HCT116 (cell line): ENCODE data around the gene ZNF91.

Experiments used
- EZH2 ChIP-seq: fragments of 200-600 bp; sonication (generic); IDR thresholded peaks from 2 replicates; pipeline ENCODE4 v1.6.1; 2017; ENCODE audit warnings: antibody characterized with exemption, mixed run types
- JUND ChIP-seq: IDR thresholded peaks from 2 replicates; pipeline ENCODE4 v1.6.1; 2012
- MAX ChIP-seq: IDR thresholded peaks from 2 replicates; pipeline ENCODE4 v1.6.1; 2012
- POLR2A ChIP-seq: IDR thresholded peaks from 2 replicates; pipeline ENCODE4 v1.7.0; 2011; ENCODE audit warnings: borderline replicate concordance; ENCODE audit not compliant: insufficient read depth, insufficient read length; ENCODE audit errors: extremely low read depth
- POLR2AphosphoS5 ChIP-seq: IDR thresholded peaks from 2 replicates; pipeline ENCODE4 v1.6.1; 2011; ENCODE audit warnings: mild to moderate bottlenecking, low read depth, low read length, moderate library complexity
- SIN3A ChIP-seq: IDR thresholded peaks from 2 replicates; pipeline ENCODE4 v1.6.1; 2012; ENCODE audit warnings: low read depth
- YY1 ChIP-seq: IDR thresholded peaks from 2 replicates; pipeline ENCODE4 v1.6.1; 2011; ENCODE audit warnings: low read length, low read depth, moderate library complexity, mild to moderate bottlenecking; ENCODE audit not compliant: insufficient replicate concordance; ENCODE audit errors: extremely low read depth
- ZFX ChIP-seq: fragments of 450-650 bp; IDR thresholded peaks from 2 replicates; pipeline ENCODE4 v1.6.1; 2017
- TF ChIP-seq, protein P1 (sequence below): IDR thresholded peaks from 2 replicates; pipeline ENCODE4 v1.6.1; 2012
- TF ChIP-seq, protein P2 (sequence below), 3 experiments: fragments of 200-600 bp in 1 of 3; sonication (generic) in 1 of 3; IDR thresholded peaks in 2 of 3; conservative IDR thresholded peaks in 1 of 3; 2 replicates each; pipeline ENCODE4 v1.5.1; 2012 to 2017; ENCODE audit warnings: low read depth in 2 of 3, low read length in 2 of 3, antibody characterized with exemption in 1 of 3, borderline replicate concordance in 1 of 3, control low read depth in 1 of 3, mild to moderate bottlenecking in 1 of 3, mixed read lengths in 1 of 3, mixed run types in 1 of 3, moderate library complexity in 1 of 3; ENCODE audit not compliant: insufficient read depth in 1 of 3
- TF ChIP-seq, protein P3 (sequence below): IDR thresholded peaks from 2 replicates; pipeline ENCODE4 v1.6.1; 2012; ENCODE audit warnings: low read depth

- TF ChIP-seq EZH2 (no peak), SIN3A (no peak), POLR2AphosphoS5 (no peak), MAX (no peak), POLR2A (no peak), YY1 (no peak), ZFX (no peak), JUND (no peak)
- TF ChIP-seq, protein P1, sequence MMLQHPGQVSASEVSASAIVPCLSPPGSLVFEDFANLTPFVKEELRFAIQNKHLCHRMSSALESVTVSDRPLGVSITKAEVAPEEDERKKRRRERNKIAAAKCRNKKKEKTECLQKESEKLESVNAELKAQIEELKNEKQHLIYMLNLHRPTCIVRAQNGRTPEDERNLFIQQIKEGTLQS = no peak
- TF ChIP-seq, protein P2, sequence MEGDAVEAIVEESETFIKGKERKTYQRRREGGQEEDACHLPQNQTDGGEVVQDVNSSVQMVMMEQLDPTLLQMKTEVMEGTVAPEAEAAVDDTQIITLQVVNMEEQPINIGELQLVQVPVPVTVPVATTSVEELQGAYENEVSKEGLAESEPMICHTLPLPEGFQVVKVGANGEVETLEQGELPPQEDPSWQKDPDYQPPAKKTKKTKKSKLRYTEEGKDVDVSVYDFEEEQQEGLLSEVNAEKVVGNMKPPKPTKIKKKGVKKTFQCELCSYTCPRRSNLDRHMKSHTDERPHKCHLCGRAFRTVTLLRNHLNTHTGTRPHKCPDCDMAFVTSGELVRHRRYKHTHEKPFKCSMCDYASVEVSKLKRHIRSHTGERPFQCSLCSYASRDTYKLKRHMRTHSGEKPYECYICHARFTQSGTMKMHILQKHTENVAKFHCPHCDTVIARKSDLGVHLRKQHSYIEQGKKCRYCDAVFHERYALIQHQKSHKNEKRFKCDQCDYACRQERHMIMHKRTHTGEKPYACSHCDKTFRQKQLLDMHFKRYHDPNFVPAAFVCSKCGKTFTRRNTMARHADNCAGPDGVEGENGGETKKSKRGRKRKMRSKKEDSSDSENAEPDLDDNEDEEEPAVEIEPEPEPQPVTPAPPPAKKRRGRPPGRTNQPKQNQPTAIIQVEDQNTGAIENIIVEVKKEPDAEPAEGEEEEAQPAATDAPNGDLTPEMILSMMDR (IDR thresholded peaks at IDR 0.05 in 2 of 3, conservative IDR thresholded peaks at IDR 0.05 in 1 of 3; ENCODE audit: borderline replicate concordance in 1 of 3, insufficient read depth in 1 of 3, low read depth in 2 of 3, low read length in 2 of 3) = no peak
- TF ChIP-seq, protein P3, sequence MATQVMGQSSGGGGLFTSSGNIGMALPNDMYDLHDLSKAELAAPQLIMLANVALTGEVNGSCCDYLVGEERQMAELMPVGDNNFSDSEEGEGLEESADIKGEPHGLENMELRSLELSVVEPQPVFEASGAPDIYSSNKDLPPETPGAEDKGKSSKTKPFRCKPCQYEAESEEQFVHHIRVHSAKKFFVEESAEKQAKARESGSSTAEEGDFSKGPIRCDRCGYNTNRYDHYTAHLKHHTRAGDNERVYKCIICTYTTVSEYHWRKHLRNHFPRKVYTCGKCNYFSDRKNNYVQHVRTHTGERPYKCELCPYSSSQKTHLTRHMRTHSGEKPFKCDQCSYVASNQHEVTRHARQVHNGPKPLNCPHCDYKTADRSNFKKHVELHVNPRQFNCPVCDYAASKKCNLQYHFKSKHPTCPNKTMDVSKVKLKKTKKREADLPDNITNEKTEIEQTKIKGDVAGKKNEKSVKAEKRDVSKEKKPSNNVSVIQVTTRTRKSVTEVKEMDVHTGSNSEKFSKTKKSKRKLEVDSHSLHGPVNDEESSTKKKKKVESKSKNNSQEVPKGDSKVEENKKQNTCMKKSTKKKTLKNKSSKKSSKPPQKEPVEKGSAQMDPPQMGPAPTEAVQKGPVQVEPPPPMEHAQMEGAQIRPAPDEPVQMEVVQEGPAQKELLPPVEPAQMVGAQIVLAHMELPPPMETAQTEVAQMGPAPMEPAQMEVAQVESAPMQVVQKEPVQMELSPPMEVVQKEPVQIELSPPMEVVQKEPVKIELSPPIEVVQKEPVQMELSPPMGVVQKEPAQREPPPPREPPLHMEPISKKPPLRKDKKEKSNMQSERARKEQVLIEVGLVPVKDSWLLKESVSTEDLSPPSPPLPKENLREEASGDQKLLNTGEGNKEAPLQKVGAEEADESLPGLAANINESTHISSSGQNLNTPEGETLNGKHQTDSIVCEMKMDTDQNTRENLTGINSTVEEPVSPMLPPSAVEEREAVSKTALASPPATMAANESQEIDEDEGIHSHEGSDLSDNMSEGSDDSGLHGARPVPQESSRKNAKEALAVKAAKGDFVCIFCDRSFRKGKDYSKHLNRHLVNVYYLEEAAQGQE = no peak
Measured at GRCh38 chr19:23318143-23318542, 77.1 kb downstream of the ZNF91 start.
